ENCODE results near the gene FYN.
A peak's percentile ranks its signal among the peaks of the same experiment; 100 is the strongest.

The FYN gene

DNA sequence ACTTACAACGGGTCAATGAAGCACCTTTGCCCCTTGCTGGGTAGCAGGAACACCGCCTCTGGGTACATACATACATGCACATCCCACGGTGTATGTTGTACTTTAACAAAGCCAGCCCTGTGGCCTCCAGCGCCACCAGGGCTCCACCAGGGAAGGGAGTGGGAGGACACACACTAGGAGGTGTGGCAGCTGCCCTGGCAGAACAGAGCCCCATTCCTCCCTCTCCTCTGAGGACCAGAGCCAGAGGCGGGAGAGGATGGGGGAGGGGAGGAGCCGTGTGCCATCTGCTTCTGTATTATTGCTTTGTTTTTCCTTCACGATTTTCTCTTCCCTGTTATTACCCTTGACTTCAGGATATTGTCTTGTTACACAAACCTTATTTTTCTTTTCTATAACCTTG, 161.8 kb downstream of the FYN start:
- no peak overlapping the region for H3K4me3 ChIP-seq (ENCODE audit: insufficient read depth, low read length, poor library complexity, severe bottlenecking)
- H2AFZ ChIP-seq (ENCODE audit: low read depth, low read length, severe bottlenecking): no peak overlapping the region
- H3K27ac ChIP-seq (ENCODE audit: low read depth, low read length): no peak overlapping the region
- TF ChIP-seq, protein P1, sequence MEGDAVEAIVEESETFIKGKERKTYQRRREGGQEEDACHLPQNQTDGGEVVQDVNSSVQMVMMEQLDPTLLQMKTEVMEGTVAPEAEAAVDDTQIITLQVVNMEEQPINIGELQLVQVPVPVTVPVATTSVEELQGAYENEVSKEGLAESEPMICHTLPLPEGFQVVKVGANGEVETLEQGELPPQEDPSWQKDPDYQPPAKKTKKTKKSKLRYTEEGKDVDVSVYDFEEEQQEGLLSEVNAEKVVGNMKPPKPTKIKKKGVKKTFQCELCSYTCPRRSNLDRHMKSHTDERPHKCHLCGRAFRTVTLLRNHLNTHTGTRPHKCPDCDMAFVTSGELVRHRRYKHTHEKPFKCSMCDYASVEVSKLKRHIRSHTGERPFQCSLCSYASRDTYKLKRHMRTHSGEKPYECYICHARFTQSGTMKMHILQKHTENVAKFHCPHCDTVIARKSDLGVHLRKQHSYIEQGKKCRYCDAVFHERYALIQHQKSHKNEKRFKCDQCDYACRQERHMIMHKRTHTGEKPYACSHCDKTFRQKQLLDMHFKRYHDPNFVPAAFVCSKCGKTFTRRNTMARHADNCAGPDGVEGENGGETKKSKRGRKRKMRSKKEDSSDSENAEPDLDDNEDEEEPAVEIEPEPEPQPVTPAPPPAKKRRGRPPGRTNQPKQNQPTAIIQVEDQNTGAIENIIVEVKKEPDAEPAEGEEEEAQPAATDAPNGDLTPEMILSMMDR (IDR thresholded peaks at IDR 0.05; ENCODE audit: insufficient read depth, low read length, poor library complexity, severe bottlenecking): no peak
- TF ChIP-seq EZH2phosphoT487 (conservative IDR thresholded peaks at IDR 0.05; ENCODE audit: low read length): no peak
- no peak overlapping the region for H3K9ac ChIP-seq (ENCODE audit: low read length)
- H3K9me3 ChIP-seq (ENCODE audit: insufficient read depth, low read length): no peaks in the 10 kb centered on the region
- H3K79me2 ChIP-seq (ENCODE audit: insufficient read depth, low read length): no peaks in the 10 kb centered on the region
- no peaks in the 10 kb centered on the region for H3F3A ChIP-seq (ENCODE audit: insufficient read depth)
- H3K27me3 ChIP-seq (ENCODE audit: low read length): no peaks in the 10 kb centered on the region
- H3K9me2 ChIP-seq (replicated peaks; ENCODE audit: insufficient read depth, low read length): no peaks in the 10 kb centered on the region
- H3K4me2 ChIP-seq (ENCODE audit: low read depth, low read length, poor library complexity, severe bottlenecking): no peak overlapping the region
- H3K36me3 ChIP-seq (ENCODE audit: low read length): no peaks in the 10 kb centered on the region
- H4K20me1 ChIP-seq (ENCODE audit: low read depth, low read length): no peaks in the 10 kb centered on the region

DNA sequence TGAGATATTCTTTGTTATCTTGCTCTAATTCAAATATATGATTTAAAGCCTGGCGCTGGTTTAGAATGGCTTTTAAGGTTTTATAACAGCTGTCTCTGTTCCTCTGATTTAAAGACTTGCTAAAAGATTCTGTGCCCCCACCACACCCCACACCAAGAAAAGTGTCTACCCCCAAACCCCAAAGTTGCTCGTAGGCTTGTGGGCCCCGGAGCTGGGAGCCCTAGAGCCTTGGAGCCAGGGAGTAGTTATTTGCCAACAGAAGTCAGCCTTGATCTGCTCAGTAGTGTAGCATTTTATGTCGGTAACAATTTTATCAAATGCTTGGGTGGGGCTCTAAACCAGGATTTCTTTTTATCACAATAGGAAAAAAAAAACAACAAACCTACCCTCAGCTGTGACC, 162.3 kb downstream of the FYN start:
- Histone ChIP-seq H3K9me2 (replicated peaks; ENCODE audit: insufficient read depth, low read length) (no peaks in the 10 kb centered on the region), H3K4me3 (ENCODE audit: insufficient read depth, low read length, poor library complexity, severe bottlenecking) (no peak overlapping the region), H4K20me1 (ENCODE audit: low read depth, low read length) (no peaks in the 10 kb centered on the region), H3K36me3 (ENCODE audit: low read length) (no peaks in the 10 kb centered on the region), H3K79me2 (ENCODE audit: insufficient read depth, low read length) (no peaks in the 10 kb centered on the region), H3F3A (ENCODE audit: insufficient read depth) (no peaks in the 10 kb centered on the region), H2AFZ (ENCODE audit: low read depth, low read length, severe bottlenecking) (no peak overlapping the region), H3K9ac (ENCODE audit: low read length) (no peak overlapping the region), H3K4me2 (ENCODE audit: low read depth, low read length, poor library complexity, severe bottlenecking) (no peak overlapping the region), H3K27me3 (ENCODE audit: low read length) (no peaks in the 10 kb centered on the region), H3K27ac (ENCODE audit: low read depth, low read length) (no peak overlapping the region), H3K9me3 (ENCODE audit: insufficient read depth, low read length) (no peaks in the 10 kb centered on the region)
- TF ChIP-seq EZH2phosphoT487 (conservative IDR thresholded peaks at IDR 0.05; ENCODE audit: low read length): no peak
- TF ChIP-seq, protein P1 (IDR thresholded peaks at IDR 0.05; ENCODE audit: insufficient read depth, low read length, poor library complexity, severe bottlenecking): no peak

DNA sequence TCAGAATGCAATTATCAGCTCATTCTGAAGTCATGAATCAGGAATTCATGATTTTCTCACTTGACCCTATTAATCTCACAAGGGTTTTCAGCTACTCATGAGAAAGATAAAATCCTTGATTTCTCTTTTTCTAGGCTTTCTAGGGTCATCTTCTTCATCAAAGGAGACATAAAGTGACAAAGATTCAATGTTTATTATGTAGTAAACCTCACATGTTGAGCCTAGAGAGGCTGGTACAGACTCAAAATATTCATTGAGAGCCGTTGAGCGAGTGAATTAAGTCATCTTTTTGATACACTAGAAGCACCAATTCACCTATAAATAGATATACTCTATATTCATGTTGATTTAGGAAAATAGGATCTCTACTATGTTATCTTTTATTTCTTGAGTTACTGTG, 162.8 kb downstream of the FYN start:
- Histone ChIP-seq H3K27ac (ENCODE audit: low read depth, low read length) (no peak overlapping the region), H3K36me3 (ENCODE audit: low read length) (no peaks in the 10 kb centered on the region), H3K79me2 (ENCODE audit: insufficient read depth, low read length) (no peaks in the 10 kb centered on the region), H4K20me1 (ENCODE audit: low read depth, low read length) (no peaks in the 10 kb centered on the region), H3F3A (ENCODE audit: insufficient read depth) (no peaks in the 10 kb centered on the region), H3K9me3 (ENCODE audit: insufficient read depth, low read length) (no peaks in the 10 kb centered on the region), H3K27me3 (ENCODE audit: low read length) (no peaks in the 10 kb centered on the region), H3K9ac (ENCODE audit: low read length) (no peak overlapping the region), H3K4me2 (ENCODE audit: low read depth, low read length, poor library complexity, severe bottlenecking) (peak overlapping the region; percentile 39), H3K9me2 (replicated peaks; ENCODE audit: insufficient read depth, low read length) (no peaks in the 10 kb centered on the region), H2AFZ (ENCODE audit: low read depth, low read length, severe bottlenecking) (peak overlapping the region; percentile 84), H3K4me3 (ENCODE audit: insufficient read depth, low read length, poor library complexity, severe bottlenecking) (no peak overlapping the region)
- TF ChIP-seq, protein P1 (IDR thresholded peaks at IDR 0.05; ENCODE audit: insufficient read depth, low read length, poor library complexity, severe bottlenecking): no peak
- TF ChIP-seq EZH2phosphoT487 (conservative IDR thresholded peaks at IDR 0.05; ENCODE audit: low read length): no peak

Measured in SU-DHL-6 (cell line).